ENCODE measurements around the gene G6PC1.

GRCh38 chr17:42924891-42925290 is 24.3 kb downstream of the G6PC1 start:
- TF ChIP-seq EZH2 (IDR thresholded peaks at IDR 0.05) (no peak), CTCF (IDR thresholded peaks at IDR 0.05) (no peak), EZH2phosphoT487 (IDR thresholded peaks at IDR 0.05) (no peak)
